Measurements from ENCODE around the gene CNTNAP1.
A peak's percentile ranks its signal among the peaks of the same experiment; 100 is the strongest.

CNTNAP1 gene

GRCh38 chr17:42673885-42674754 lies 8.2 kb upstream of the CNTNAP1 start:
- H3K4me1 Mint-ChIP-seq, result peaks cover 33% of the 10 kb centered on the region
- TF ChIP-seq CTCF (IDR thresholded peaks at IDR 0.05; ENCODE audit: unreplicated experiment in 3 of 3), result peak; percentile 34 to 46 (median 43)
- peaks cover 14% of the 10 kb centered on the region for H3K36me3 Mint-ChIP-seq (ENCODE audit: low read depth)
- H3K4me3 Mint-ChIP-seq, result peak overlapping the region; percentile 77 to 87 (median 86)
- H3K27ac Mint-ChIP-seq, result no peak overlapping the region
- H3K9me3 Mint-ChIP-seq, result no peaks in the 10 kb centered on the region
- peaks cover 8% of the 10 kb centered on the region for H3K27me3 Mint-ChIP-seq (ENCODE audit: low read depth)

- no peak for TF ChIP-seq CTCF (IDR thresholded peaks at IDR 0.05; ENCODE audit: unreplicated experiment in 3 of 3)
- Mint-ChIP-seq H3K4me3 (peak overlapping the region; percentile 77 to 87 (median 86)), H3K27me3 (ENCODE audit: low read depth) (peaks cover 8% of the 10 kb centered on the region), H3K9me3 (no peaks in the 10 kb centered on the region), H3K4me1 (peaks cover 37% of the 10 kb centered on the region), H3K27ac (peak overlapping the region in 1 of 3 experiments; percentile 46), H3K36me3 (ENCODE audit: low read depth) (peaks cover 11% of the 10 kb centered on the region)
Measured at GRCh38 chr17:42674755-42675347, 7.5 kb upstream of the CNTNAP1 start.

GRCh38 chr17:42675348-42675964 lies 6.9 kb upstream of the CNTNAP1 start:
- no peak for TF ChIP-seq CTCF (IDR thresholded peaks at IDR 0.05; ENCODE audit: unreplicated experiment in 3 of 3)
- no peaks in the 10 kb centered on the region for H3K9me3 Mint-ChIP-seq
- peaks cover 40% of the 10 kb centered on the region for H3K4me1 Mint-ChIP-seq
- H3K27me3 Mint-ChIP-seq (ENCODE audit: low read depth), result peaks cover 8% of the 10 kb centered on the region
- H3K36me3 Mint-ChIP-seq (ENCODE audit: low read depth), result peaks cover 11% of the 10 kb centered on the region
- H3K4me3 Mint-ChIP-seq, result peak overlapping the region; percentile 92 to 94 (median 93)
- H3K27ac Mint-ChIP-seq, result no peak overlapping the region

- H3K27me3 Mint-ChIP-seq (ENCODE audit: low read depth), result peaks cover 8% of the 10 kb centered on the region
- H3K9me3 Mint-ChIP-seq, result no peaks in the 10 kb centered on the region
- peaks cover 7% of the 10 kb centered on the region for H3K36me3 Mint-ChIP-seq (ENCODE audit: low read depth)
- peaks cover 44% of the 10 kb centered on the region for H3K4me1 Mint-ChIP-seq
- peak overlapping the region in 2 of 3 experiments; percentile 92 to 99 for H3K27ac Mint-ChIP-seq
- no peak for TF ChIP-seq CTCF (IDR thresholded peaks at IDR 0.05; ENCODE audit: unreplicated experiment in 3 of 3)
- H3K4me3 Mint-ChIP-seq, result peak overlapping the region; percentile 92 to 94 (median 93)
Measured at GRCh38 chr17:42675965-42676423, 6.3 kb upstream of the CNTNAP1 start.

GRCh38 chr17:42676424-42677011 lies 5.8 kb upstream of the CNTNAP1 start, which contains the start of gene PLEKHH3:
TSS of gene PLEKHH3 (minus strand) at chr17:42676994. CDS start at chr17:42676563, 431 bp downstream.
- H3K36me3 Mint-ChIP-seq (ENCODE audit: low read depth), result peaks cover 4% of the 10 kb centered on the region
- H3K27me3 Mint-ChIP-seq (ENCODE audit: low read depth), result peaks cover 3% of the 10 kb centered on the region
- TF ChIP-seq CTCF (IDR thresholded peaks at IDR 0.05; ENCODE audit: unreplicated experiment in 3 of 3), result peak in 1 of 3 experiments; percentile 34
- H3K27ac Mint-ChIP-seq, result peak within 1 kb of the TSS; percentile 92 to 99 (median 99)
- peak within 1 kb of the TSS; percentile 92 to 94 (median 93) for H3K4me3 Mint-ChIP-seq
- H3K9me3 Mint-ChIP-seq, result no peaks in the 10 kb centered on the region
- peaks cover 41% of the 10 kb centered on the region for H3K4me1 Mint-ChIP-seq

All from nephron (organoid).